GM19467 (cell line): ENCODE results near the gene TCL1A.
A peak's percentile ranks its signal among the peaks of the same experiment; 100 is the strongest.

ENCODE experiments used
- ATAC-seq: cut with Tn5 transposase; IDR thresholded peaks from one replicate; pipeline ENCODE4 v1.9.1; 2021; ENCODE audit warnings: mild to moderate bottlenecking, moderate library complexity; ENCODE audit not compliant: unreplicated experiment

Gene TCL1A

GRCh38 chr14:95707327-95707726 lies 6.6 kb downstream of the TCL1A start:
- no peak for ATAC-seq

GRCh38 chr14:95705518-95705917 lies 8.4 kb downstream of the TCL1A start:
- ATAC-seq = no peak

GRCh38 chr14:95703805-95704204 lies 10.1 kb downstream of the TCL1A start:
- no peak for ATAC-seq

GRCh38 chr14:95703341-95703740 lies 10.6 kb downstream of the TCL1A start:
- no peak for ATAC-seq

- no peak for ATAC-seq
These were observed 12.1 kb downstream of the TCL1A start for GRCh38 chr14:95701846-95702221.

GRCh38 chr14:95700221-95700976 lies 13.5 kb downstream of the TCL1A start:
- ATAC-seq = no peak

- ATAC-seq = peak; percentile 43
These were observed 14.5 kb downstream of the TCL1A start for GRCh38 chr14:95699412-95699811.

- ATAC-seq = no peak
These were observed 15.6 kb downstream of the TCL1A start for GRCh38 chr14:95698287-95698686.

GRCh38 chr14:95697764-95698163 lies 16.2 kb downstream of the TCL1A start:
- peak; percentile 45 for ATAC-seq

- ATAC-seq = no peak
These were observed 17.2 kb downstream of the TCL1A start for GRCh38 chr14:95696741-95697140.

- no peak for ATAC-seq
These were observed 18.0 kb downstream of the TCL1A start for GRCh38 chr14:95695913-95696312.

- ATAC-seq = no peak
These were observed 18.9 kb downstream of the TCL1A start for GRCh38 chr14:95695051-95695450.

- no peak for ATAC-seq
These were observed 21.8 kb downstream of the TCL1A start for GRCh38 chr14:95692109-95692508.

GRCh38 chr14:95691591-95691990 lies 22.3 kb downstream of the TCL1A start:
- no peak for ATAC-seq

GRCh38 chr14:95690815-95691214 lies 23.1 kb downstream of the TCL1A start:
- ATAC-seq = no peak

- ATAC-seq = no peak
These were observed 24.5 kb downstream of the TCL1A start for GRCh38 chr14:95689441-95689840.

- ATAC-seq = no peak
These were observed 27.0 kb downstream of the TCL1A start for GRCh38 chr14:95686935-95687334.

GRCh38 chr14:95685978-95686922 lies 27.7 kb downstream of the TCL1A start, which contains the start of gene TCL1B:
Gene TCL1B, plus strand, starts transcription at chr14:95686426. Its CDS starts 42 bp downstream, at chr14:95686468.
- ATAC-seq = no peak

- no peak for ATAC-seq
These were observed 30.1 kb downstream of the TCL1A start for GRCh38 chr14:95683793-95684192.

GRCh38 chr14:95681153-95681552 lies 32.8 kb downstream of the TCL1A start:
- ATAC-seq = no peak

- no peak for ATAC-seq
These were observed 33.8 kb downstream of the TCL1A start for GRCh38 chr14:95679998-95680735.
